HepG2 (cell line): Measurements from ENCODE around the gene IDNK. TPM values are rescaled to one million over a fixed set of nuclear protein-coding genes. Genes with fewer than 3 reads are reported as not detected.

Source experiments
- ATAC-seq: fragments of 200-7000 bp; cut with Tn5 transposase; 3 replicates; pipeline ENCODE4 v1.9.1; 2020; ENCODE audit warnings: mild to moderate bottlenecking, moderate library complexity
- BruUV-seq: library from RNA; stranded (reverse); fragments of 400-500 nt; replicated peaks from 2 replicates; lab custom pipeline; 2021; lab: Mats Ljungman, UMichigan
- CTCF ChIA-PET: fragments of 300-600 bp; formaldehyde crosslinking; extraction: SDS; loops from one replicate; lab custom pipeline; 2021; ENCODE audit warnings: low total read pairs, inconsistent platforms, low intra/inter-chr PET ratio; lab: Yijun Ruan, JAX
- POLR2A ChIA-PET: fragments of 350-600 bp; sonication (Branson Sonifier 250); formaldehyde crosslinking; loops from one replicate; lab custom pipeline; 2020; ENCODE audit warnings: antibody characterized with exemption, inconsistent platforms; lab: Yijun Ruan, JAX
- DNase-seq: peaks from one replicate; pipeline ENCODE4 v3.0.0-alpha.2; 2015; ENCODE audit warnings: low spot score
- FAIRE-seq: peaks from 3 replicates; lab custom pipeline; 2011; peaks lifted over from hg19 to GRCh38; lab: Jason Lieb, UNC
- H2AFZ ChIP-seq: one replicate; pipeline ENCODE4 v1.6.1; 2011; ENCODE audit warnings: low read length, inconsistent platforms
- H3K27ac ChIP-seq: fragments of 300-600 bp; 3 replicates; pipeline ENCODE4 v1.8.0; 2011; ENCODE audit warnings: mixed run types, mild to moderate bottlenecking, mixed read lengths, low read length, inconsistent platforms; ENCODE audit not compliant: insufficient read depth; ENCODE audit errors: extremely low read length
- H3K27me3 ChIP-seq, 2 experiments: fragments of 200-600 bp in 1 of 2; 2 replicates in 1 of 2; 3 replicates in 1 of 2; pipeline versions ENCODE4 v1.6.0 to v1.8.0; 2011; ENCODE audit warnings: low read length in 2 of 2, mild to moderate bottlenecking in 2 of 2, moderate library complexity in 2 of 2, inconsistent platforms in 1 of 2; ENCODE audit not compliant: insufficient read depth in 2 of 2, control insufficient read depth in 1 of 2
- H3K36me3 ChIP-seq, 2 experiments: fragments of 200-600 bp in 1 of 2; replicated peaks in 1 of 2; 2 replicates in 1 of 2; 3 replicates in 1 of 2; pipeline versions ENCODE4 v1.5.1 to v1.8.0; 2011; ENCODE audit warnings: low read length in 2 of 2, inconsistent platforms in 1 of 2; ENCODE audit not compliant: insufficient read depth in 2 of 2, control insufficient read depth in 1 of 2
- H3K4me1 ChIP-seq: 2 replicates; pipeline ENCODE4 v1.5.1; 2012; ENCODE audit warnings: low read length, inconsistent platforms; ENCODE audit not compliant: insufficient read depth
- H3K4me2 ChIP-seq: 2 replicates; pipeline ENCODE4 v1.6.0; 2011; ENCODE audit warnings: low read depth, low read length, inconsistent platforms
- H3K4me3 ChIP-seq, 3 experiments: fragments of 200-600 bp in 1 of 3; sonication (generic), shearing (Covaris generic) in 1 of 3; replicated peaks in 1 of 3; 2 replicates each; pipeline ENCODE4 v1.5.1; 2011 to 2016; ENCODE audit warnings: low read length in 3 of 3, inconsistent platforms in 2 of 3, low read depth in 2 of 3, mild to moderate bottlenecking in 2 of 3, control low read depth in 1 of 3, mixed read lengths in 1 of 3; ENCODE audit not compliant: insufficient read depth in 1 of 3
- H3K79me2 ChIP-seq: one replicate; pipeline ENCODE4 v1.6.1; 2011; ENCODE audit warnings: low read length, inconsistent platforms; ENCODE audit not compliant: insufficient read depth
- H3K9ac ChIP-seq: 2 replicates; pipeline ENCODE4 v1.6.0; 2011; ENCODE audit warnings: mild to moderate bottlenecking, low read depth, low read length, inconsistent platforms; ENCODE audit not compliant: insufficient read depth
- H3K9me3 ChIP-seq: 2 replicates; pipeline ENCODE4 v1.5.1; 2012; ENCODE audit warnings: mild to moderate bottlenecking, low read length
- H4K20me1 ChIP-seq: 2 replicates; pipeline ENCODE4 v1.6.0; 2011; ENCODE audit warnings: inconsistent platforms, mild to moderate bottlenecking, low read length, moderate library complexity; ENCODE audit not compliant: insufficient read depth
- CBX5 ChIP-seq: sonication (generic); formaldehyde crosslinking; IDR thresholded peaks from 2 replicates; pipeline ENCODE4 v1.4.0; 2020; ENCODE audit warnings: missing genetic modification reagents, borderline replicate concordance
- CREB1 ChIP-seq, 2 experiments: fragments of 450-650 bp in 1 of 2; IDR thresholded peaks; 2 replicates each; pipeline ENCODE4 v1.6.1; 2016 to 2017; ENCODE audit warnings: control low read depth in 1 of 2, mild to moderate bottlenecking in 1 of 2, missing compliant biosample characterization in 1 of 2, missing genetic modification characterization in 1 of 2
- KAT2B ChIP-seq: fragments of 150-350 bp; IDR thresholded peaks from 2 replicates; pipeline ENCODE4 v1.6.1; 2014; ENCODE audit warnings: low read depth, low read length, borderline replicate concordance
- KDM6A ChIP-seq: IDR thresholded peaks from 2 replicates; pipeline ENCODE4 v1.6.1; 2016; ENCODE audit warnings: low read depth
- MTF2 ChIP-seq: sonication (generic); formaldehyde crosslinking; IDR thresholded peaks from 2 replicates; pipeline ENCODE4 v1.5.0; 2020; ENCODE audit warnings: missing genetic modification reagents, borderline replicate concordance
- NR2F6 ChIP-seq, 2 experiments: IDR thresholded peaks; 2 replicates each; pipeline ENCODE4 v1.6.1; 2016; ENCODE audit warnings: antibody characterized with exemption in 1 of 2, mild to moderate bottlenecking in 1 of 2
- PHF21A ChIP-seq: sonication (generic); formaldehyde crosslinking; IDR thresholded peaks from 2 replicates; pipeline ENCODE4 v1.5.0; 2020; ENCODE audit warnings: mild to moderate bottlenecking, missing genetic modification reagents
- PRMT3 ChIP-seq: sonication (generic); formaldehyde crosslinking; IDR thresholded peaks from 2 replicates; pipeline ENCODE4 v1.8.1; 2022; ENCODE audit warnings: low read depth, mild to moderate bottlenecking, moderate library complexity, missing genetic modification reagents, borderline replicate concordance
- PTBP1 ChIP-seq: fragments of 200-400 bp; formaldehyde crosslinking; IDR thresholded peaks from 2 replicates; pipeline ENCODE4 v1.6.1; 2018; ENCODE audit warnings: low read length, low read depth; ENCODE audit not compliant: poor library complexity, severe bottlenecking
- TFAP4 ChIP-seq: sonication (generic); IDR thresholded peaks from 2 replicates; pipeline ENCODE4 v1.6.1; 2016; ENCODE audit warnings: low read depth, borderline replicate concordance
- YY1 ChIP-seq: IDR thresholded peaks from 2 replicates; pipeline ENCODE4 v1.6.1; 2011; ENCODE audit warnings: low read length, low read depth, moderate library complexity, mild to moderate bottlenecking; ENCODE audit not compliant: insufficient read depth, insufficient replicate concordance
- ZMYM3 ChIP-seq: sonication (generic); formaldehyde crosslinking; IDR thresholded peaks from 2 replicates; pipeline ENCODE4 v1.5.1; 2020; ENCODE audit warnings: mild to moderate bottlenecking, missing genetic modification reagents
- ZNF343 ChIP-seq: sonication (generic); formaldehyde crosslinking; IDR thresholded peaks from 2 replicates; pipeline ENCODE4 v1.4.0; 2020; ENCODE audit warnings: mild to moderate bottlenecking, missing genetic modification reagents
- ZNF431 ChIP-seq: sonication (generic); formaldehyde crosslinking; IDR thresholded peaks from 2 replicates; pipeline ENCODE4 v1.9.0; 2022; ENCODE audit warnings: missing genetic modification reagents, low read depth, mild to moderate bottlenecking, borderline replicate concordance
- ZNF567 ChIP-seq: sonication (generic); formaldehyde crosslinking; IDR thresholded peaks from 2 replicates; pipeline ENCODE4 v1.8.1; 2023; ENCODE audit warnings: mild to moderate bottlenecking, missing genetic modification reagents, borderline replicate concordance
- WGBS: methylation state at CpG from one replicate; pipeline ENCODE4 v1.1.6; 2017; ENCODE audit warnings: low lambda C conversion rate; 5-methylcytosine and 5-hydroxymethylcytosine counted together
- in situ Hi-C: cut with HindIII; loops from 2 replicates; pipeline ENCODE4 v1.10.0; 2017; ENCODE audit warnings: low pct_unique_long_range_greater_than_20kb; ENCODE audit not compliant: extremely low pct_ligation_motif_present
- intact Hi-C: fragments of 100-400 bp; cut with micrococcal nuclease; formaldehyde crosslinking; loops from one replicate; pipeline ENCODE4 v1.10.0; 2022; ENCODE audit not compliant: unreplicated experiment
- polyA plus RNA-seq, 8 experiments: library from polyadenylated mRNA; depleted of rRNA in 3 of 8; stranded (reverse) in 7 of 8; unstranded in 1 of 8; fragments of >200 nt; fragmentation: Illumina TruSeq in 4 of 8; extraction: Trizol in 4 of 8; gene quantifications; 2 replicates each; pipeline versions ENCODE4 v1.2.1 to v1.2.3, GENCODE V29; 2011 to 2016; ENCODE audit warnings: low read depth in 4 of 8, missing spikeins in 1 of 8, mixed read lengths in 1 of 8; ENCODE audit not compliant: insufficient read depth in 1 of 8
- total RNA-seq, 5 experiments: library from RNA; depleted of rRNA; stranded (reverse); fragments of >200 nt; fragmentation: Illumina TruSeq; extraction: Trizol; gene quantifications; 2 replicates each; pipeline ENCODE4 v1.2.3, GENCODE V29; 2016; ENCODE audit warnings: low read depth in 1 of 5
- TF ChIP-seq, protein P1 (sequence below): sonication (generic); formaldehyde crosslinking; IDR thresholded peaks from 2 replicates; pipeline ENCODE4 v1.5.1; 2020; ENCODE audit warnings: mild to moderate bottlenecking, missing genetic modification reagents
- TF ChIP-seq, protein P2 (sequence below): sonication (generic); formaldehyde crosslinking; IDR thresholded peaks from 2 replicates; pipeline ENCODE4 v1.5.1; 2020; ENCODE audit warnings: mild to moderate bottlenecking, missing genetic modification reagents, moderate library complexity

IDNK gene
- total and polyA plus RNA-seq, 2 of the 13 experiments (the other 11 are each of a cell fraction or from before 2014, with no cell fraction given), result 3.1 to 4.8 TPM

- TF ChIP-seq ZMYM3 (CRISPR knock-in tag) (peak; percentile 37; the same call in 1 of the 2 replicates), PTBP1 (peak; percentile 50), ZNF431 (CRISPR knock-in tag) (0 out of 2 replicates have a peak, but pooled peaks have one; percentile 21), ZNF567 (CRISPR knock-in tag) (no peak), PHF21A (CRISPR knock-in tag) (0 out of 2 replicates have a peak, but pooled peaks have one; percentile 50), CBX5 (CRISPR knock-in tag) (no peak), ZNF343 (CRISPR knock-in tag) (no peak), YY1 (peak; percentile 51)
Measured at GRCh38 chr9:83622433-83622938, 457 bp upstream of the IDNK start (continued).

GRCh38 chr9:83623679-83624076 lies 735 bp downstream of the IDNK start:
- peak overlapping the region; percentile 73 to 94 (median 80) for H3K4me3 ChIP-seq
- no peaks in the 10 kb centered on the region for H3K9me3 ChIP-seq
- intact Hi-C loops, result loop anchor here (1.0 kb wide), 1 partner anchor 85 kb away; no protein-coding TSS in a partner anchor
- H4K20me1 ChIP-seq, result no peaks in the 10 kb centered on the region
- no TSS peak for BruUV-seq
- H3K4me1 ChIP-seq, result peaks cover 54% of the 10 kb centered on the region
- 5% methylated on average over 5 of the region's 5 CpGs for WGBS
- peak; percentile 46 for DNase-seq
- POLR2A ChIA-PET, result interaction anchor here (0.7 to 2.5 kb wide), 12 partner anchors 9 to 333 kb away, joined by 3 to 12 read pairs (median 5); partner anchors contain the start of gene UBQLN1
- H3K36me3 ChIP-seq, result peaks cover 2 to 4% of the 10 kb centered on the region in 2 experiments; a peak in 2 of 5 replicates
- H3K27me3 ChIP-seq, result no peaks in the 10 kb centered on the region
- CTCF ChIA-PET, result no interaction called here
- peak; percentile 40 for FAIRE-seq
- no peak overlapping the region for H2AFZ ChIP-seq
- H3K79me2 ChIP-seq, result peaks cover 10% of the 10 kb centered on the region
- in situ Hi-C loops, result no loop called here
- H3K27ac ChIP-seq, result peak overlapping the region; percentile 97
- ATAC-seq, result peak; percentile 48
- peak overlapping the region; percentile 88 for H3K4me2 ChIP-seq
- H3K9ac ChIP-seq, result peak overlapping the region; percentile 84
- TF ChIP-seq PRMT3 (CRISPR knock-in tag) (no peak), TFAP4 (peak; percentile 52; the same call in 1 of the 2 replicates), KAT2B (no peak), NR2F6 (IDR thresholded peaks at IDR 0.05) (no peak), NR2F6 (CRISPR knock-in tag; IDR thresholded peaks at IDR 0.05) (no peak), CREB1 (IDR thresholded peaks at IDR 0.05) (no peak), CREB1 (CRISPR knock-in tag; IDR thresholded peaks at IDR 0.05) (no peak), KDM6A (CRISPR knock-in tag) (0 out of 2 replicates have a peak, but pooled peaks have one; percentile 13), MTF2 (0 out of 2 replicates have a peak, but pooled peaks have one; percentile 17)
- TF ChIP-seq, protein P1, sequence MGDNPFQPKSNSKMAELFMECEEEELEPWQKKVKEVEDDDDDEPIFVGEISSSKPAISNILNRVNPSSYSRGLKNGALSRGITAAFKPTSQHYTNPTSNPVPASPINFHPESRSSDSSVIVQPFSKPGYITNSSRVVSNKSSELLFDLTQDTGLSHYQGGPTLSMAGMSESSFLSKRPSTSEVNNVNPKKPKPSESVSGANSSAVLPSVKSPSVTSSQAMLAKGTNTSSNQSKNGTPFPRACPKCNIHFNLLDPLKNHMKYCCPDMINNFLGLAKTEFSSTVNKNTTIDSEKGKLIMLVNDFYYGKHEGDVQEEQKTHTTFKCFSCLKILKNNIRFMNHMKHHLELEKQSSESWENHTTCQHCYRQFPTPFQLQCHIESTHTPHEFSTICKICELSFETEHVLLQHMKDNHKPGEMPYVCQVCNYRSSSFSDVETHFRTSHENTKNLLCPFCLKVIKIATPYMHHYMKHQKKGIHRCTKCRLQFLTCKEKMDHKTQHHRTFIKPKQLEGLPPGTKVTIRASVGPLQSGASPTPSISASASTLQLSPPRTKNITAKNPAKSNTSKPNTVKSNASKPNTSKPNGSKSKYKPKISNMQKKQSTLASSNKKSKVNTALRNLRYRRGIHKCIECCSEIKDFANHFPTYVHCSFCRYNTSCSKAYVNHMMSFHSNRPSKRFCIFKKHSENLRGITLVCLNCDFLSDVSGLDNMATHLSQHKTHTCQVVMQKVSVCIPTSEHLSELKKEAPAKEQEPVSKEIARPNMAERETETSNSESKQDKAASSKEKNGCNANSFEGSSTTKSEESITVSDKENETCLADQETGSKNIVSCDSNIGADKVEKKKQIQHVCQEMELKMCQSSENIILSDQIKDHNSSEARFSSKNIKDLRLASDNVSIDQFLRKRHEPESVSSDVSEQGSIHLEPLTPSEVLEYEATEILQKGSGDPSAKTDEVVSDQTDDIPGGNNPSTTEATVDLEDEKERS (CRISPR knock-in tag), result no peak
- TF ChIP-seq, protein P2, sequence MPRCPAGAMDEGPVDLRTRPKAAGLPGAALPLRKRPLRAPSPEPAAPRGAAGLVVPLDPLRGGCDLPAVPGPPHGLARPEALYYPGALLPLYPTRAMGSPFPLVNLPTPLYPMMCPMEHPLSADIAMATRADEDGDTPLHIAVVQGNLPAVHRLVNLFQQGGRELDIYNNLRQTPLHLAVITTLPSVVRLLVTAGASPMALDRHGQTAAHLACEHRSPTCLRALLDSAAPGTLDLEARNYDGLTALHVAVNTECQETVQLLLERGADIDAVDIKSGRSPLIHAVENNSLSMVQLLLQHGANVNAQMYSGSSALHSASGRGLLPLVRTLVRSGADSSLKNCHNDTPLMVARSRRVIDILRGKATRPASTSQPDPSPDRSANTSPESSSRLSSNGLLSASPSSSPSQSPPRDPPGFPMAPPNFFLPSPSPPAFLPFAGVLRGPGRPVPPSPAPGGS (CRISPR knock-in tag), result no peak
